Muscle layer of duodenum (tissue), 2 donors: ENCODE data around the gene DRC1.

Experiments used
- H3K27ac ChIP-seq: one replicate; pipeline ENCODE4 v1.7.0; 2013; ENCODE audit warnings: mild to moderate bottlenecking, low read length
- H3K27me3 ChIP-seq: one replicate; pipeline ENCODE4 v1.7.0; 2013; ENCODE audit warnings: low read depth, mild to moderate bottlenecking, control low read depth, low read length
- H3K36me3 ChIP-seq, 2 donors: one replicate each; pipeline ENCODE4 v1.7.0; 2013; ENCODE audit warnings: low read length in 2 of 2, control low read depth in 1 of 2, mild to moderate bottlenecking in 1 of 2; ENCODE audit not compliant: insufficient read depth in 2 of 2, control insufficient read depth in 1 of 2
- H3K4me1 ChIP-seq, 2 donors: one replicate each; pipeline ENCODE4 v1.7.0; 2013; ENCODE audit warnings: low read length in 2 of 2, mild to moderate bottlenecking in 2 of 2, control low read depth in 1 of 2, moderate library complexity in 1 of 2; ENCODE audit not compliant: insufficient read depth in 2 of 2, control insufficient read depth in 1 of 2
- H3K4me3 ChIP-seq, 2 donors: one replicate each; pipeline ENCODE4 v1.7.0; 2013; ENCODE audit warnings: low read length in 2 of 2, low read depth in 1 of 2, mild to moderate bottlenecking in 1 of 2
- H3K9me3 ChIP-seq, 2 donors: one replicate each; pipeline ENCODE4 v1.7.0; 2013; ENCODE audit warnings: low read length in 2 of 2, control low read depth in 1 of 2, mild to moderate bottlenecking in 1 of 2; ENCODE audit not compliant: control insufficient read depth in 1 of 2
- donor health status: healthy.

The DRC1 gene

DNA sequence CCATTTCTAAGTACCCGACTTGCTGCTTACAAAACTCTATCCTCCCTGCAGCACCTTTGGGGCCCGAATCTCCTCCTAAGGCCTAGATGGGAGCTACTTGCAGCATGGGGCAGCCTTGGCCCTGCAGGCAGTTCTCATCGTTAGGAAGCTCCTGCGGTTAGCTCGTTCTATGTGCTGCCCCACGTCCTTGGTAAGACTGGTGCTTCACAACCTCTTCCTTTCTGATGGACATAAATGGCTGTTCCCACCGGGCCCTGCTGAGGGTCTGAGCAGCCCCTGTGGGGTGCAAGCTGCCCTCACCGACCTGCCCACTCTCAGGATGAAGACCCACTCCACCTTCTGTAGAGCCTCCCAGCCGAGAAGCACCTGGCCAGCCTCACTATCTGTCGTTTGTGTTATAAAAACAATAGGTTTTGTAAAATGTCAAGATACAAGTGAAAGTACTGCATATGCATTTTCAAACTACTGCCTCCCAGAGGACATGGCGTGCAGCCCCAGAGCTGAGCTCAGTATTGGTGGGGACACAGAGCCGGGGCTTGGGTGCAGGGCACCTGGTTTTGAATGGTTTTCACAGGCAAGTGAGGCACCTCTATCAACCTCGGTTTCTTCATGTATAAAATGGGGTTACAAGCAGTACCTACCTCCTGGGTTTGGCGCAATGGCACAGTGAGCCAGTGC lies 56.8 kb downstream of the DRC1 start:
- no peaks in the 10 kb centered on the region for H3K27me3 ChIP-seq
- H3K27ac ChIP-seq, result no peak overlapping the region
- H3K9me3 ChIP-seq, result no peaks in the 10 kb centered on the region
- H3K4me1 ChIP-seq, result no peaks in the 10 kb centered on the region
- no peaks in the 10 kb centered on the region for H3K36me3 ChIP-seq
- no peak overlapping the region for H3K4me3 ChIP-seq

- H3K27ac ChIP-seq, result no peak overlapping the region
- no peaks in the 10 kb centered on the region for H3K9me3 ChIP-seq
- H3K27me3 ChIP-seq, result no peaks in the 10 kb centered on the region
- no peaks in the 10 kb centered on the region for H3K4me1 ChIP-seq
- H3K36me3 ChIP-seq, result no peaks in the 10 kb centered on the region
- no peak overlapping the region for H3K4me3 ChIP-seq
These were observed 58.4 kb downstream of the DRC1 start for GRCh38 chr2:26459991-26460612.

GRCh38 chr2:26460613-26461031 lies 58.9 kb downstream of the DRC1 start:
- H3K4me1 ChIP-seq, result no peaks in the 10 kb centered on the region
- H3K4me3 ChIP-seq, result no peak overlapping the region
- H3K9me3 ChIP-seq, result no peaks in the 10 kb centered on the region
- no peak overlapping the region for H3K27ac ChIP-seq
- H3K27me3 ChIP-seq, result no peaks in the 10 kb centered on the region
- no peaks in the 10 kb centered on the region for H3K36me3 ChIP-seq

GRCh38 chr2:26461601-26462023 lies 59.9 kb downstream of the DRC1 start:
- H3K36me3 ChIP-seq, result no peaks in the 10 kb centered on the region
- no peaks in the 10 kb centered on the region for H3K4me1 ChIP-seq
- H3K4me3 ChIP-seq, result no peak overlapping the region
- no peak overlapping the region for H3K27ac ChIP-seq
- H3K27me3 ChIP-seq, result no peaks in the 10 kb centered on the region
- no peaks in the 10 kb centered on the region for H3K9me3 ChIP-seq

- Histone ChIP-seq H3K36me3 (no peaks in the 10 kb centered on the region), H3K27me3 (no peaks in the 10 kb centered on the region), H3K9me3 (no peaks in the 10 kb centered on the region), H3K27ac (no peak overlapping the region), H3K4me3 (no peak overlapping the region), H3K4me1 (no peaks in the 10 kb centered on the region)
These were observed 60.4 kb downstream of the DRC1 start for GRCh38 chr2:26462100-26462499.

DNA sequence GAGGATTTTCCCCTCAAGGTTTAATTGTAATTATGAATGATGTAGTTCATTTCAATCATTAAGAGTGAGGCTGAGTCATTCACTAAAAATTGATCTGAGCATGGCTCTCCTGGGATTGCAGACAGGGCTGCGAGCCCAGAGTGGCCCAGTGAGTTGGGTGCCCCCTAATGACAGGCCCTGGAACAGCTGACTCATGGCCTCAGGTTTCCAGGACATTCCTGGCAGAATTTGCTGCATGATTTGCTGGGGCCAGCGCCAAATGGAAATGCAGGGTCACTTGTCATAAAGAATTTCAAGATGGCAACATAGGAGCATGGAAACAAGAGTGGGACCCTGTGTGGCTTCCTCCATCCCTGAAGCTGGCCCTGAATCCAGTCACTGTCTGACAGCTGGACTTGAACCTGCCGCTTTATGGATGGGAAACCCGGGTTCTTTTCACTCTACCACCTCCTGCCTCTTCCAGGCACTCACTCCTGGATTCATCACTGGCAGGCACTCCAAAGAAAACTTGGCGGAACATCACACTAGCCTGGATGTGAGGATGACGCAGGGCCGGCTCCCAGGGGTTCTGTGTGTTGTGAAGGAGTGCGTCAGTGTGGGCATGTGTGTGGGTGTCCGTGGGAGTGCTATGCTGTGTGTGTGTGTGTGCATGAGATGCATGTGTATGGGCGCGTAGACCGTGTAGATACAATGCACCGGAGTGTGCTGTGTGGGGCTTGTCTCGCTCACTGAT lies 61.0 kb downstream of the DRC1 start:
- no peak overlapping the region for H3K4me3 ChIP-seq
- H3K9me3 ChIP-seq, result no peaks in the 10 kb centered on the region
- H3K27ac ChIP-seq, result no peak overlapping the region
- H3K27me3 ChIP-seq, result no peaks in the 10 kb centered on the region
- no peaks in the 10 kb centered on the region for H3K4me1 ChIP-seq
- H3K36me3 ChIP-seq, result no peaks in the 10 kb centered on the region

DNA sequence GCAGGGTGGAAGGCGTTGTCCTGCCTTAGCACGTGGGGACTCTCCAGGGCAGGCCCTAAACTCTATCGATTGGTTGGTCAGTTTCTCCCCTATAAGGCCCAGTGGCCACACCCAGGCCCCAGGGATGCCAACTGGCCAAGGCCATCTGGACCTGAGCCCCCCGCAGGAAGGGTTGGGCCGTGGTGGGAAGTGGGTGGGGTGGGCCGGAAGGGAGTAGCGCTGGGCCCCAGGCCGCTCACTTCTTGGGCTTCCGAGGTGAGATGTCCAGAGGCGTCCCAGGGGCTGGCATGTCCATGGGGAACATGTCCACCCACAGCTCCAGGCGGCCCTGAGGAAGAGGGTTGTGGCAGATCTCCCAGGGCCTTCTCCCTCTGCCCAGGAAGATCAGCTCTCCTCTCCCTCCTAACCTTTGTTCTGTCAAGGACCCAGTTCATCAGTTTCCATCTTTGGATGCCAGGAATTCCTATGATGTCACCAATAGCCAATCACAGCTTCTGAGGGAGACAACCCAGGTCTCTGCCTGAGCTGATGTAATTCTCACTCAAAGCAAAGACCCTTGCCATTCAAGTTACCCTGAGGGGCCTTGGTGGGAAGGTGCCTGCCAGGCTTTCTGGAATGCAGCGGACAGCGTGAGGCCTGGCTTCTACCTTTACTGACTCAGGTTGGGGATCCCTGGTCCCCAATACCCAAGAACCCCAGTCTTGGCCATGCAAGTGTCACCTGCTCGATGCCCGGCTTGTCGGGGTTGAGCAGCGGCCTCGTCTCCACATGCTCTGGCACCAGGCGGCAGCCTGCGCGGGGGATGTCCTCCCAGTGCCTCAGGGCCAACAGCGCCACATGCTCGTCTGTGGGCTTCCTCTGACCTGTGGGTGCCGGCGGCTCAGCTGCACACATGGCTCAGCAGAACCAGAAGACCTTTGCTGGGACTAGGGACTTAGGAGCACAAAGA lies 61.8 kb downstream of the DRC1 start:
- Histone ChIP-seq H3K4me1 (no peaks in the 10 kb centered on the region), H3K9me3 (no peaks in the 10 kb centered on the region), H3K27me3 (no peaks in the 10 kb centered on the region), H3K4me3 (no peak overlapping the region), H3K36me3 (no peaks in the 10 kb centered on the region), H3K27ac (no peak overlapping the region)

DNA sequence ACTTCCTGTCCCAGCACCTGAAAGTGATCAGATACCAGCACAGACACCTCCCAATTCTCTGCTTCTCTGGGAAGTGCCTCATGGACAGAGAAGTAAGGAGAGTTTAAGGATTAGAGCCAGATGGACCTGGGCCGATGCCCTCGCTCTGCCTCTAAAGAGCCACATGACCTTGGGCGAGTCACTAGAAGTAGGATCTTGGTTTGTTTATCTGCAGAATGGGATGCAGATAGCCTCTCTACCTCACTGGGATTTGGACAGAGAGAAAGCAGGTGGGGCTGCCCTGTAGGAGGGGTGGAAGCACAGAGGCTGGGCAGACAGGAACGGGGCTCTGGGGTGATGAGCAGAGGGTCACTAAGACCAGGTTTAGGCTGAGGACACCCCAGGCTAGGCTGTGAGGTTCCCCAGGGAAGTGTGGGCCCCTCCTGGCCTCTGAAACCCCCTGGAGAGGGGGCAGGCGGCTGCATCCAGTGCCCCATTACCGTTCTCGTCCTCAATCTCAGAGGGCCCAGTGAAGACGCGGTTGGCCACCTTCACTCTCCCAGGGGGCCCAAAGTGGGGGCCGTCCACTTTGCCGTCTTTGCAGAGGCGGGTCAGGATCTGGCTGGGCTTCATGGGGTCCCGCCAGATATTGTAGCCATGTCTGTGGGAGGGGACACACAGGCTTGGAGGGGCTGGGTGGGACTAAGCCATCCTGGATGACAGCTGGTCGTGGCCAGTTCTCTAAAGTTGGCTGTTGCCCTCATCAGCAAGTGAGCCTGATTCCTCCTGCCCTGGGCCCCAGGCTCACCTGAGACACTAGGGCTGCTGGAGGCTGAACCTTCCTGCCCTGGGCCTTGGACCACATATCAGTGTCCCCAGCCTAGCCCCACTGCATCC lies 62.9 kb downstream of the DRC1 start:
- Histone ChIP-seq H3K27ac (no peak overlapping the region), H3K27me3 (no peaks in the 10 kb centered on the region), H3K4me1 (no peaks in the 10 kb centered on the region), H3K36me3 (no peaks in the 10 kb centered on the region), H3K9me3 (peaks cover 0 to 6% of the 10 kb centered on the region in 2 donors), H3K4me3 (no peak overlapping the region)

DNA sequence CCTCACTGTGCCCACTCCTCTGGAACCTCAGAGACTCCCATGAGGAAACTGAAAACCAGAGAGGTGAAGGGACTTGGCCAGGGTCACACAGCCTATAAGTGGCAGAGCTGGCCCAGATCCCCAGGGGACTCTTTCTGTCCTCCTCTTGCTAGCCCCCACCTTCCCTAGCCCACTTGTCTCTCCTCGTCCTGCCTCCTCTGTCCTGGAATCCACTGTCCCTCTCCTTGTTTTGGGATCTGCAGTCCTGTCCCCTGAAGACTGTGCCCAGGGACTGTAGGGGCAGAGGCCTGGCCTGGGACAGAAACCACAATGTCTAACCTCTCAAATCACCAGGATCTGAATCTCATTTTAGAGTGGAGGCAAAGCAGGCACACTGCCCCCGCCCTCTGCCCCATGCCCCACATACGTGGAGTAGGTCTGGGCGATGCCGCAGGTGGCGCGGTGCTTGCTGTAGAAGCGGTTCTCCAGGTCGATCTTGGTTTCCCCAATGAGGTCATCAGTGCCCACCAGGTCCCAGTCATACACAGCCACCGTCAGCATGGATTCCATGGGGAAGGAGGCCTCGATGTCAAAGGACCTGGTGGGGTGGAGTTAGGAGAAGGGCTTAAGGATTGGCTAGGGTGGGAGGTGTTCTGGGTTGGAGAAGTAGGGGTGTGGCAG lies 63.7 kb downstream of the DRC1 start:
- Histone ChIP-seq H3K27me3 (no peaks in the 10 kb centered on the region), H3K4me1 (no peaks in the 10 kb centered on the region), H3K9me3 (peaks cover 0 to 7% of the 10 kb centered on the region in 2 donors), H3K4me3 (no peak overlapping the region), H3K36me3 (no peaks in the 10 kb centered on the region), H3K27ac (no peak overlapping the region)

- H3K4me1 ChIP-seq, result no peaks in the 10 kb centered on the region
- no peaks in the 10 kb centered on the region for H3K27me3 ChIP-seq
- no peak overlapping the region for H3K27ac ChIP-seq
- H3K4me3 ChIP-seq, result no peak overlapping the region
- no peaks in the 10 kb centered on the region for H3K36me3 ChIP-seq
- peaks cover 0 to 7% of the 10 kb centered on the region in 2 donors for H3K9me3 ChIP-seq
These were observed 64.3 kb downstream of the DRC1 start for GRCh38 chr2:26465981-26466471.
